ENCODE data around the gene ZFP91.

DNA sequence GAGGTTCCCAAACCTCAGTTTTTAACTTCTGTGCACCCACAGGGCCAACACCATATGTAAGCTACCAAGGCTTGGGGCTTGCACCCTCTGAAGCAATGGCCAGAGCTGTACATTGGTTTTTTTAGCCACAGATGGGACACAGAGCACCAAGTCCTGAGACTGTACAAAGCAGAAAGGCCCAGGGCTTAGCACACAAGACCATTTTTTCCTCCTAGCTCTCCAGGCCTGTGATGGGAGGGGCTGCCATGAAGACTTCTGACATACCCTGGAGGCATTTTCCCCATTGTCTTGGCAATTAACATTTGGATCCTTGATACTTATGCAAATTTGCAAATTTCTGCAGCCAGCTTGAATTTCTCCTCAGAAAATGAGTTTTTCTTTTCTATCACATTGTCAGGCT, 67.0 kb downstream of the ZFP91 start:
- TF ChIP-seq, protein P1, sequence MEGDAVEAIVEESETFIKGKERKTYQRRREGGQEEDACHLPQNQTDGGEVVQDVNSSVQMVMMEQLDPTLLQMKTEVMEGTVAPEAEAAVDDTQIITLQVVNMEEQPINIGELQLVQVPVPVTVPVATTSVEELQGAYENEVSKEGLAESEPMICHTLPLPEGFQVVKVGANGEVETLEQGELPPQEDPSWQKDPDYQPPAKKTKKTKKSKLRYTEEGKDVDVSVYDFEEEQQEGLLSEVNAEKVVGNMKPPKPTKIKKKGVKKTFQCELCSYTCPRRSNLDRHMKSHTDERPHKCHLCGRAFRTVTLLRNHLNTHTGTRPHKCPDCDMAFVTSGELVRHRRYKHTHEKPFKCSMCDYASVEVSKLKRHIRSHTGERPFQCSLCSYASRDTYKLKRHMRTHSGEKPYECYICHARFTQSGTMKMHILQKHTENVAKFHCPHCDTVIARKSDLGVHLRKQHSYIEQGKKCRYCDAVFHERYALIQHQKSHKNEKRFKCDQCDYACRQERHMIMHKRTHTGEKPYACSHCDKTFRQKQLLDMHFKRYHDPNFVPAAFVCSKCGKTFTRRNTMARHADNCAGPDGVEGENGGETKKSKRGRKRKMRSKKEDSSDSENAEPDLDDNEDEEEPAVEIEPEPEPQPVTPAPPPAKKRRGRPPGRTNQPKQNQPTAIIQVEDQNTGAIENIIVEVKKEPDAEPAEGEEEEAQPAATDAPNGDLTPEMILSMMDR (conservative IDR thresholded peaks at IDR 0.05; ENCODE audit: low read length), result no peak
- TF ChIP-seq EZH2phosphoT487 (IDR thresholded peaks at IDR 0.05; ENCODE audit: borderline replicate concordance, low read depth, low read length), result no peak

All from OCI-LY7 (cell line).